GM19397 (cell line): Measurements from ENCODE around the gene MAP2K5.

Experiments used
- ATAC-seq: cut with Tn5 transposase; IDR thresholded peaks from one replicate; pipeline ENCODE4 v1.9.1; 2021; ENCODE audit warnings: mild to moderate bottlenecking, moderate library complexity; ENCODE audit not compliant: unreplicated experiment

MAP2K5 gene

GRCh38 chr15:67832897-67833709, 290.6 kb downstream of the MAP2K5 start:
- no peak for ATAC-seq

GRCh38 chr15:67833710-67834511, 291.4 kb downstream of the MAP2K5 start:
- ATAC-seq, result no peak

DNA sequence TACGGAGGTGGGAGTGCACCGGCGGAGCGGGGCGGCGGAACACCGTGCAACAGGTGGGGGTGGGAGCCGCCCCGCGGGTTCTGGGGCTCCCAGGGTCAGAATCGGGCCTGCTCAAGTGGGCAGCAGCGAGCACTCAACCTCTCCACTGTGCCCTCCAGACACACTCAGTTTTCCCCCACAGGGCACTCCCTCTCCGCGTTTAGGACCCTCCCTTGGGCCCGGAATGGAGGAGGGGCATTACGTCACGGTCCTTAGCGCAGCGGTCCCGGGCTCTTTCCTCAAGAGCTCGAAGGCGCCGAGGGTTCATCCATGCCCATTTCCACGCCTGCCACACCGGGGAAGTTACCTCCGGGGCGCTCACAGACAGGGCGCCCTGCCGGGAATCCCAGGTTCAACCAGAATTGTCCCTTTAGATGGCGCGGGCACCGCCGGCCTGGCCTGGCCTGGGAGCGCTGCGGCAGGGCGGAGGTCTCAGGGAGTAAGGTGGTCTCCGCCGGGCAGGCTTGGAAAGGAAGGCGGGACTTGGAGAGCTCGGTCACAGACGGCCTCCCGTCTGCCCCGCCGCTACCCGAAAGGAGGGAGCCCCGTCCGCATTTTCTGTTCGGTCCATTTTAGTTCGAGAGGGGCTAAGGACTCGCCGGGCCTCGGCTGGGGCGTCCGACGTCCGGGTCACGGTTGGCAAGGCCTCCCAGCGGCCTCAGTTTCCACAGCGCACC, 292.2 kb downstream of the MAP2K5 start:
- no peak for ATAC-seq

DNA sequence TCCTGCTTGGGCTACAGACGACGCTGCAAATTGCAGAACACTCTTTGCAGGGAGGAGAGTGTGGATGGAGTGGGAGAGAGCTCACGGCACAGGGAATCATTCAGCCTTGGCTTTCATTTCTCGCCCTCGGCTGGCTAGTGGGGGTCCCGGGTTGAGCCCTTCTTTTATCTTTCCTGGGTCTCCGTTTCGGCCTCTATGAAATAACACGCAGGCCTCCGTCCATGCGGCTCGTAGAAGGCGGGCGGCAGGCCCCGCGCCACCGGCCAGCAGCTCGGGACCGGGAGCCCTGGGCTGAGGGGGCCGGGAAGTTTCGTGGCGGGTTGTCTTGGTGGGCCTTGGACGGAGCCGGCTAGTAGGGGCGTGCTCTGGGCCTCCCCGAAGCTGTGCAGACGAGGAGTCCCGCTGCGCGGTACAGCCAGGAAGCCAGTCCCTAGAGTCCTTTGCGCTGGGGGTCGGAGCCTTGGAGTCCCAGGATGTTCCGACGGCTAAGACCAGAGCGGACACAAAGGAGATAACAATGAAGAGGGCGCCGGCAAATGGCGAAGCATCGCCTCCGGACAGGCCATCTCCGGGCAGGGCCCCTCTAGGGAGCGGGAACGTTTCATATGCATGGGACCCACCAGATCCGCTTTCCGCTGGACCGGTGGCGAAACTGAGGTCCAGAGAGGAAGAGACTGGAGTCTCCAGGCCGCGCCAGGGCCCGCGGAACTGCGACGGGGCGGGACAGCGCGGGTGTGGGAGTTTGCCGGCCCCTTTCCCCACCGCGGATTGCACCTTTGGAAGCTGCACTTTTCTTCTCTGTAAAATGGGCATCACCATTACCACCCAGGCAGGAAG, 293.0 kb downstream of the MAP2K5 start:
- ATAC-seq, result no peak

- no peak for ATAC-seq
Measured at GRCh38 chr15:67836134-67836455, 293.6 kb downstream of the MAP2K5 start.

DNA sequence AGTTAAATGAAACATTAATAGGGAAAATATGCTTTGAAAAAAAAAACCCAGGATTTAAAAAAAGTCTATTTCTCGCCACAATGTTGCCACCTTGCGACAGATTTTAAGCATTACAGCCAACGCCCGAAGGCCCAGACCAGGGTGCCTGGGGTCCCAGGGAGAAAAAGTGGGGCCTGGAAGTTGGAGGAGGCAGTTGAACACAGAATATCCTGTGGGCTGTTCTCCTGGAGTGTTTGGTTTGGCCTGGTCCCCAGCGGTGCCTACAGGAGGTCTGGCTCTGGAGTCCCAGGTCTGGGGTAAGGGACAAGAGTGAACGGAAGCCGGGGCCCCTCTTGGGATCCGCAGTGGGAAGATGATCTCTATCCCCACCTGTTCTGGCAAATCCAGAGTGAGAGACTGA, 294.0 kb downstream of the MAP2K5 start:
- ATAC-seq, result no peak

GRCh38 chr15:67836955-67837354, 294.5 kb downstream of the MAP2K5 start:
- ATAC-seq, result no peak

- no peak for ATAC-seq
Measured at GRCh38 chr15:67838789-67839332, 296.4 kb downstream of the MAP2K5 start.

GRCh38 chr15:67839499-67839928, 297.0 kb downstream of the MAP2K5 start:
- ATAC-seq, result no peak

GRCh38 chr15:67839929-67840748, 297.6 kb downstream of the MAP2K5 start, which contains the start of gene RNU6-1:
TSS of gene RNU6-1 (minus strand) at chr15:67840045.
- peak; percentile 89 for ATAC-seq

DNA sequence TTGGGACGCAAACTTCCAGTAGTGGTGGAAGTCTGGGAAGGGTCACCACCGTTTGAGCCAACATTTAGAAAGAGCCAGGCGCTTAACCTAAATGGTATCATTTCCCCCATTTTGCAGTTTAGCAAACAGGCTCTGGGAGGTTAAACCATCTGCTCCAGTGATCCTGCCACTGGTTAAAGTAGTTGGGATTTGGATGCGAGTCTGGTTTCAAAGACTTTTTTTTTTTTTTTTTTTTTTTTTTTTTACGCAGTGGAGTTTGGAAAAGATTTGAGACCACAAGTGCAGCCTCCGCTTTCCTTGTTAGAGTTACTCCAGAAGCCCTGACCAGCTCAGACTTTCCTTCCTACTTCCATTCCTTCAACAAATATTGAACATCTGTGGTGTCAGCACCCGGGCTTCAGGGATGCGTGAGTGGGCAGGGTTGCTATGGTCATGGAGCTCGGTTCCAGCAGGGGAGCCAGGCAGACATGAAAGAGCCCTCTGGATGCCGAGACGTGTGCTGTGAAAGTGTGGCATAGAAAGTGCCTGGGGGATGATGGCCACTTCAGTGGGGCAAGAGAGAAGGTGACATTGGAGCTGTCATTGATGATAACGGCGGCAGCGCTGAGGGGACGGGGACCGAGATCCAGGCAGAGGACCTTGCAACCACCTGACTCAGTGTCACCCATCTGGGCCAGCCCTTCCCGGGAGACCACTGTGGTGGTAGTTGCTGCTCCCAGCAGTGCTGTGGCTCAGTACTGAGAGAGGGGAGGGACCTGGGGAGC, 298.4 kb downstream of the MAP2K5 start:
- no peak for ATAC-seq

- ATAC-seq, result no peak
Measured at GRCh38 chr15:67841513-67841762, 298.9 kb downstream of the MAP2K5 start.

GRCh38 chr15:67843092-67843501, 300.6 kb downstream of the MAP2K5 start:
- ATAC-seq, result no peak

GRCh38 chr15:67843571-67844387, 301.3 kb downstream of the MAP2K5 start:
- ATAC-seq, result no peak

DNA sequence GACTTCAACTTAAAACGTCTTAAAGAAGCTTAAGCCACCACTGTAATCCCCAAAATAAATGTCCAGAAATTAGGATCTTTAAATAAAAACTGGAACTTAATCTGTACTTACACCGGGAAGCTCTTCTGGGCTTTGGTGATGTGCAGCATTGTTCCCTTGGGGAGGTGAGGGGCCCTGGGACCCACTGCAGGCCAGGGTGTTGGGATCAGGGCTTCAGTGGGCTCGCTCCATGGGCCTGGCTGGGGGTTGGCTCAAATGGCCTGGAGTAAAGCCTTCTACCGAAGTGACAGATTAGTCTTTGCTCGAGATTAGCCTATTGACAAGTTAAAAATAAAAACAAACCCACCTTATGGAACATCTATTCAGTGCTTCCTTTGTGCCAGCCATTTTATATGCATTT, 303.5 kb downstream of the MAP2K5 start:
- no peak for ATAC-seq

DNA sequence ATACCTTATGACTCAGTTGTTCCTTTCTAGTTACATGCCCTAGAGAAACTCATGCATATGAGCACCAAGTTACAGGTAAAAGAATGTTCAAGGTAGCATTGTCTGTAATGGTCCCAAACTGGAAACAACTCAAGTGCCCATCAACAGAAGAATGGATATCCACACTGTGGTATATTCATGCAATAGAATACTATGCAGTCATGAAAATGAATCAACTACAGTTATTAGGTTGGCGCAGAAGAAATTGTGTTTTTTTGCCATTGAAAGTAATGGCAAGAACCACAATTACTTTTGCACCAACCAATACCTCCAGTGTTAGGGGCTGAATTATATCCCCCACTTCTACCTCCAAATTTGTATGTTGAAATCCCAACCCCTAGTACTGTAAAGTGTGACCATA, 307.0 kb downstream of the MAP2K5 start:
- no peak for ATAC-seq

DNA sequence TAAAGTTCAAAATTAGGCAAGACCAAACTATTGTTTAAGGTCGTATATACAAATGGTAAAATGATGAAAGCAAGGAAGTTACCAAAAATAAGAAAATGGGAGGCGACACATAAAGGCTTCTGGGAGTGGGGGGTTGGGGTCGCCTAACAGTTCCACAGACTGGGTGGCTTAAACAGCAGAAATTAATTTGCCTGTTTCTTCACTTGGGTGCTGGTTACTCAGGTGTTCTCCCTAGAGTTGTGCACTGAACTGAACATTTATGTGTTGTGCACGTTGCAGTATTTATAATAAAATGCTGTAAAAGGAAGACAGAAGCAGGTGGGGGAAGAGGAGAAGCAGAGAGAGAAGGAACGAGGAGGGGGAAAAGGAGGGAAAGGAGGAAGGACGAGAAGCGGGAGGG, 307.8 kb downstream of the MAP2K5 start:
- no peak for ATAC-seq

DNA sequence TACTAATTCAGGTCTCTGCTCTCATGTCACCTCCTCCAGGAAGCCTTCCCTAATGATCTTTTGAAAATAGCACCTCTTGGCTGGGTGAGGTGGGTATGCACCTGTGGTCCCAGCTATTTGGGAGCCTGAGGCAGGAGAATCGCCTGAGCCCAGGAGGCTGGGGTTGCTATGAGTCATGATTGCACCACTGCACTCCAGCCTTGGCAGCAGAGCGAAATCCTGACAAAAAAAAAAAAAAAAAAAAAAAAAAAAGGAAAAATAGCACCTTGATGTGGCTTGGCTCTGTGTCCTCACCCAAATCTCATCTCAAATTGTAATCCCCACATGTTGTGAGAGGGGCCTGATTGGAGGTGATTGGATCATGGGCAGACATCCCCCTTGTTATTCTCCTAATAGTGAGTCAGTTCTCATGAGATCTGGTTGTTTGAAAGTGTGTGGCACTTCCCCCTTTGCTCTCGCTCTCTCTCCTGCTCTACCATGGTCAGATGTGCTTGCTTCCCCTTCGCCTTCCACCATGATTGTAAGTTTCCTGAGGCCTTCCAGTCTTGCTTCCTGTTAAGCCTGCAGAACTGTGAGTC, 308.6 kb downstream of the MAP2K5 start:
- no peak for ATAC-seq
